Right lobe of liver (tissue), 4 donors: ENCODE measurements around the gene ST3GAL5.

Experiments
- POLR2A ChIP-seq: fragments of 450-650 bp; IDR thresholded peaks from one replicate; pipeline ENCODE4 v1.6.1; 2017; ENCODE audit warnings: antibody characterized with exemption, mild to moderate bottlenecking
- TF ChIP-seq, protein P1 (sequence below), 4 donors: fragments of 200-600 bp in 3 of 4; fragments of 450-650 bp in 1 of 4; IDR thresholded peaks; one replicate each; pipeline versions ENCODE4 v1.5.1 to v1.8.0; 2016 to 2022; ENCODE audit warnings: antibody characterized with exemption in 4 of 4, mild to moderate bottlenecking in 2 of 4
- donor health status: DM: no; HTN: no; CAD: no.
- donor health status: DM: no; HTN: no; CAD: no.
- donor health status: DM: no; HTN: yes; CAD: no.

DNA sequence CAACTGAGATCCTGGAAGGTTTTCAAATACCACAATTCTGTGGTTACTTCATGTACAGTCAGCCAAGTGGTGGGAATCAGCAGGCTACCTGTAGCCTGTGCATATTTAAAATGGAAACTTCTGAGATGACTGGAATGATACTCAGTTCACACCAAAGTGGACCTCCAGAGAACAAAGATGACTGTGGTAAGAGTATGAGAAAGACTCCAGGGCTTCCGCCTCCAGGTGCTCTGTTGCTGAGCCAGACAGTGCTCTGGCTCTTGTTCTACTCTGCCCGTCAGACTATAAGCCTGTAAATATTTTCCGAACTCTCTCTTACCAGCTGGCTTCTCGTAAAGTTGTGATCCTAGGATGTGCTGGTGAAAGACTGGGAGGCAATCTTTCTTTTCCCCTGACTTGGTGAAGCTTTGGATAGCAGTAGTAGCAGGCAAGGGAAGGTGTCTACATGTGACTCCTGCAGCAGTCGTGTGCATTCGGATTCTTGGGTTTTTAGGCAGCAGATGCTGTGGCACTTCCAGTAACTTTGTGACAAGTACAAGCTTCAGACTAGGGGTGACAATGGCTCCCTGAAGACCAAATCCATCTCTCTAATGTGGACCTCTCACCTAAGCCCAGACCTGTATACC lies 23.1 kb downstream of the ST3GAL5 start:
- TF ChIP-seq, protein P1, sequence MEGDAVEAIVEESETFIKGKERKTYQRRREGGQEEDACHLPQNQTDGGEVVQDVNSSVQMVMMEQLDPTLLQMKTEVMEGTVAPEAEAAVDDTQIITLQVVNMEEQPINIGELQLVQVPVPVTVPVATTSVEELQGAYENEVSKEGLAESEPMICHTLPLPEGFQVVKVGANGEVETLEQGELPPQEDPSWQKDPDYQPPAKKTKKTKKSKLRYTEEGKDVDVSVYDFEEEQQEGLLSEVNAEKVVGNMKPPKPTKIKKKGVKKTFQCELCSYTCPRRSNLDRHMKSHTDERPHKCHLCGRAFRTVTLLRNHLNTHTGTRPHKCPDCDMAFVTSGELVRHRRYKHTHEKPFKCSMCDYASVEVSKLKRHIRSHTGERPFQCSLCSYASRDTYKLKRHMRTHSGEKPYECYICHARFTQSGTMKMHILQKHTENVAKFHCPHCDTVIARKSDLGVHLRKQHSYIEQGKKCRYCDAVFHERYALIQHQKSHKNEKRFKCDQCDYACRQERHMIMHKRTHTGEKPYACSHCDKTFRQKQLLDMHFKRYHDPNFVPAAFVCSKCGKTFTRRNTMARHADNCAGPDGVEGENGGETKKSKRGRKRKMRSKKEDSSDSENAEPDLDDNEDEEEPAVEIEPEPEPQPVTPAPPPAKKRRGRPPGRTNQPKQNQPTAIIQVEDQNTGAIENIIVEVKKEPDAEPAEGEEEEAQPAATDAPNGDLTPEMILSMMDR (IDR thresholded peaks at IDR 0.05), result no peak
- no peak for TF ChIP-seq POLR2A
